ENCODE results near the gene LBX2. TPM values are rescaled to one million over a fixed set of nuclear protein-coding genes. Genes with fewer than 3 reads are reported as not detected.

Gene LBX2
- total and polyA plus RNA-seq, 9 of the 15 experiments (the other 6 are each of a cell fraction or from before 2014, with no cell fraction given), result 0.39 to 6.2 (median 1.8) TPM; not detected in 1

GRCh38 chr2:74474481-74474880, 24.9 kb downstream of the LBX2 start:
- no peak overlapping the region for H3K4me3 ChIP-seq
- H3K79me2 ChIP-seq (ENCODE audit: control insufficient read depth, insufficient read depth, low read length), result peaks cover 13% of the 10 kb centered on the region; the same call in 2 of the 3 replicates
- H3K27ac ChIP-seq (ENCODE audit: extremely low read depth, low read depth, low read length), result no peak overlapping the region
- H3K4me2 ChIP-seq (ENCODE audit: insufficient read depth, low read length), result no peak overlapping the region
- no TSS peak for BruUV-seq (replicated peaks)
- DNase-seq (ENCODE audit: extremely low read depth in 1 of 4, low spot score in 3 of 4), result no peak
- 91% methylated on average over 6 of the region's 6 CpGs for WGBS (ENCODE audit: insufficient coverage, low coverage, missing lambda C conversion rate)
- intact Hi-C loops (cut with micrococcal nuclease) (loop anchor here (2.0 to 5.0 kb wide), 2 partner anchors 77 to 142 kb away; no protein-coding TSS in a partner anchor), in situ Hi-C loops (cut with MboI) (no loop called here)
- H3K27me3 ChIP-seq (ENCODE audit: control insufficient read depth in 2 of 2, insufficient read depth in 2 of 2, low read length in 2 of 2), result no peaks in the 10 kb centered on the region
- CTCF ChIA-PET (ENCODE audit: low intra/inter-chr PET ratio), result no interaction called here
- peaks cover 11 to 16% of the 10 kb centered on the region in 2 experiments; a peak in 3 of 5 replicates for H3K4me1 ChIP-seq (replicated peaks in 1 of 2; ENCODE audit: control insufficient read depth in 2 of 2, insufficient read depth in 2 of 2, low read length in 2 of 2)
- TF ChIP-seq ZNF347 (CRISPR knock-in tag; IDR thresholded peaks at IDR 0.05; ENCODE audit: low read depth) (no peak), FOS (IDR thresholded peaks at IDR 0.05; ENCODE audit: extremely low read depth, insufficient read length) (no peak), NFATC3 (IDR thresholded peaks at IDR 0.05) (no peak), TSC22D4 (tag; IDR thresholded peaks at IDR 0.05) (no peak)
- no peaks in the 10 kb centered on the region for H4K20me1 ChIP-seq (replicated peaks; ENCODE audit: control insufficient read depth, insufficient read depth, low read length)
- peaks cover 4% of the 10 kb centered on the region for H3K9me1 ChIP-seq (ENCODE audit: control insufficient read depth, insufficient read depth, low read length)
- FAIRE-seq, result no peak
- H3K9me3 ChIP-seq (replicated peaks; ENCODE audit: control insufficient read depth, insufficient read depth, low read depth, low read length), result no peaks in the 10 kb centered on the region
- H3K9ac ChIP-seq (ENCODE audit: insufficient read depth in 1 of 2, low read depth in 2 of 2, low read length in 2 of 2), result no peak overlapping the region
- peaks cover 24% of the 10 kb centered on the region; the same call in 2 of the 3 replicates for H3K36me3 ChIP-seq (ENCODE audit: control insufficient read depth, insufficient read depth, low read length)
- no peak overlapping the region for H2AFZ ChIP-seq (ENCODE audit: low read depth, low read length)
- POLR2A ChIA-PET, result interaction anchor here (0.7 to 4.0 kb wide), 3 partner anchors 7 to 139 kb away, joined by 3 to 28 read pairs (median 4); partner anchors contain the start of genes CCDC142 and TTC31
- ATAC-seq, result no peak

GRCh38 chr2:74472945-74473258, 26.5 kb downstream of the LBX2 start:
- H3K27ac ChIP-seq (ENCODE audit: extremely low read depth, low read depth, low read length), result peak overlapping the region; percentile 95
- H3K4me3 ChIP-seq, result peak overlapping the region; percentile 83
- TSS peak; percentile 93 for BruUV-seq (replicated peaks)
- DNase-seq (ENCODE audit: extremely low read depth in 1 of 4, low spot score in 3 of 4) (peak in 1 of 4 experiments; percentile 7), ATAC-seq (no peak; the same call in 2 of the 3 replicates), FAIRE-seq (no peak)
- peak overlapping the region; percentile 99 for H3K4me2 ChIP-seq (ENCODE audit: insufficient read depth, low read length)
- WGBS (ENCODE audit: insufficient coverage, low coverage, missing lambda C conversion rate), result under 1% methylated on average over 7 of the region's 7 CpGs
- in situ Hi-C loops (cut with MboI) (no loop called here), intact Hi-C loops (cut with micrococcal nuclease) (loop anchor here (5.0 kb wide), 1 partner anchor 76 kb away; no protein-coding TSS in a partner anchor)
- H3K9me1 ChIP-seq (ENCODE audit: control insufficient read depth, insufficient read depth, low read length), result peaks cover 4% of the 10 kb centered on the region
- H3K36me3 ChIP-seq (ENCODE audit: control insufficient read depth, insufficient read depth, low read length), result peaks cover 24% of the 10 kb centered on the region; the same call in 2 of the 3 replicates
- H3K9ac ChIP-seq (ENCODE audit: insufficient read depth in 1 of 2, low read depth in 2 of 2, low read length in 2 of 2), result peak overlapping the region; percentile 88 to 95; a peak in 3 of 4 replicates
- H2AFZ ChIP-seq (ENCODE audit: low read depth, low read length), result peak overlapping the region; percentile 97
- H4K20me1 ChIP-seq (replicated peaks; ENCODE audit: control insufficient read depth, insufficient read depth, low read length), result no peaks in the 10 kb centered on the region
- ChIA-PET CTCF (ENCODE audit: low intra/inter-chr PET ratio) (interaction anchor here (0.7 kb wide), 1 partner anchor 1888 kb away, joined by 3 read pairs; no protein-coding TSS in a partner anchor), POLR2A (interaction anchor here (0.6 to 4.0 kb wide), 7 partner anchors 9 to 111 kb away, joined by 3 to 28 read pairs (median 5); partner anchors contain the start of genes AUP1, CCDC142, HTRA2 and TTC31)
- H3K9me3 ChIP-seq (replicated peaks; ENCODE audit: control insufficient read depth, insufficient read depth, low read depth, low read length), result no peaks in the 10 kb centered on the region
- peaks cover 13% of the 10 kb centered on the region; the same call in 2 of the 3 replicates for H3K79me2 ChIP-seq (ENCODE audit: control insufficient read depth, insufficient read depth, low read length)
- no peaks in the 10 kb centered on the region for H3K27me3 ChIP-seq (ENCODE audit: control insufficient read depth in 2 of 2, insufficient read depth in 2 of 2, low read length in 2 of 2)
- H3K4me1 ChIP-seq (replicated peaks in 1 of 2; ENCODE audit: control insufficient read depth in 2 of 2, insufficient read depth in 2 of 2, low read length in 2 of 2), result peaks cover 11 to 16% of the 10 kb centered on the region in 2 experiments; a peak in 3 of 5 replicates
- TF ChIP-seq FOXJ2 (tag; IDR thresholded peaks at IDR 0.05), result no peak
- TF ChIP-seq GABPA (tag; conservative IDR thresholded peaks at IDR 0.05; ENCODE audit: low read depth), result 0 out of 2 replicates have a peak, but pooled peaks have one; percentile 73
- no peak for TF ChIP-seq ZEB2 (IDR thresholded peaks at IDR 0.05)
- no peak for TF ChIP-seq PRDM10 (IDR thresholded peaks at IDR 0.05; ENCODE audit: partially characterized antibody)
- no peak for TF ChIP-seq ZNF282 (CRISPR knock-in tag; IDR thresholded peaks at IDR 0.05)
- TF ChIP-seq ZNF197 (CRISPR knock-in tag; IDR thresholded peaks at IDR 0.05; ENCODE audit: low read depth), result 0 out of 2 replicates have a peak, but pooled peaks have one; percentile 20
- TF ChIP-seq GTF2E2 (tag; IDR thresholded peaks at IDR 0.05), result peak; percentile 58
- no peak for TF ChIP-seq MECOM (CRISPR knock-in tag; IDR thresholded peaks at IDR 0.05)
- TF ChIP-seq HNRNPLL (IDR thresholded peaks at IDR 0.05; ENCODE audit: low read depth, low read length, poor library complexity, severe bottlenecking), result no peak

Data from K562 (cell line).